GM18870 (cell line): ENCODE results near the gene SEMA5B.

Source experiments
- ATAC-seq: cut with Tn5 transposase; IDR thresholded peaks from one replicate; pipeline ENCODE4 v1.9.1; 2021; ENCODE audit warnings: moderate library complexity; ENCODE audit not compliant: unreplicated experiment

SEMA5B gene

GRCh38 chr3:123060054-123060453 is 32.5 kb upstream of the SEMA5B start:
- ATAC-seq, result no peak

GRCh38 chr3:123058505-123058904 is 30.9 kb upstream of the SEMA5B start:
- no peak for ATAC-seq

GRCh38 chr3:123055352-123055751 is 27.8 kb upstream of the SEMA5B start:
- ATAC-seq, result no peak

- no peak for ATAC-seq
These were observed 27.4 kb upstream of the SEMA5B start for GRCh38 chr3:123054931-123055330.

GRCh38 chr3:123054109-123054778 is 26.7 kb upstream of the SEMA5B start:
- ATAC-seq, result no peak

GRCh38 chr3:123053107-123053506 is 25.5 kb upstream of the SEMA5B start:
- ATAC-seq, result no peak

- no peak for ATAC-seq
These were observed 23.1 kb upstream of the SEMA5B start for GRCh38 chr3:123050666-123051065.

- no peak for ATAC-seq
These were observed 21.1 kb upstream of the SEMA5B start for GRCh38 chr3:123048480-123049237.

- no peak for ATAC-seq
These were observed 19.4 kb upstream of the SEMA5B start for GRCh38 chr3:123047062-123047319.

- no peak for ATAC-seq
These were observed 18.9 kb upstream of the SEMA5B start for GRCh38 chr3:123046262-123047061.

GRCh38 chr3:123044981-123045763 is 17.6 kb upstream of the SEMA5B start:
- no peak for ATAC-seq

GRCh38 chr3:123042413-123042812 is 14.8 kb upstream of the SEMA5B start:
- no peak for ATAC-seq

- no peak for ATAC-seq
These were observed 11.6 kb upstream of the SEMA5B start for GRCh38 chr3:123039178-123039577.

GRCh38 chr3:123038751-123039150 is 11.2 kb upstream of the SEMA5B start:
- no peak for ATAC-seq

- no peak for ATAC-seq
These were observed 9.4 kb upstream of the SEMA5B start for GRCh38 chr3:123037015-123037375.

- ATAC-seq, result no peak
These were observed 8.9 kb upstream of the SEMA5B start for GRCh38 chr3:123036352-123037014.

- ATAC-seq, result no peak
These were observed 7.4 kb upstream of the SEMA5B start for GRCh38 chr3:123034996-123035395.

GRCh38 chr3:123034120-123034519 is 6.6 kb upstream of the SEMA5B start:
- ATAC-seq, result no peak

- no peak for ATAC-seq
These were observed 4.5 kb upstream of the SEMA5B start for GRCh38 chr3:123032057-123032456.

GRCh38 chr3:123031051-123031450 is 3.5 kb upstream of the SEMA5B start:
- no peak for ATAC-seq
